IMR-90 (cell line): ENCODE measurements around the gene MTHFSD.

Experiments
- POLR2A ChIP-seq: IDR thresholded peaks from 2 replicates; pipeline ENCODE4 v1.6.1; 2012; ENCODE audit warnings: mild to moderate bottlenecking, low read depth, low read length
- RCOR1 ChIP-seq: IDR thresholded peaks from 2 replicates; pipeline ENCODE4 v1.6.1; 2012; ENCODE audit warnings: mild to moderate bottlenecking, low read length, improper control_type of control experiment; ENCODE audit not compliant: insufficient replicate concordance
- TF ChIP-seq, protein P1 (sequence below): conservative IDR thresholded peaks from 2 replicates; pipeline ENCODE4 v1.5.1; 2012; ENCODE audit warnings: mild to moderate bottlenecking, low read depth, low read length, improper control_type of control experiment

DNA sequence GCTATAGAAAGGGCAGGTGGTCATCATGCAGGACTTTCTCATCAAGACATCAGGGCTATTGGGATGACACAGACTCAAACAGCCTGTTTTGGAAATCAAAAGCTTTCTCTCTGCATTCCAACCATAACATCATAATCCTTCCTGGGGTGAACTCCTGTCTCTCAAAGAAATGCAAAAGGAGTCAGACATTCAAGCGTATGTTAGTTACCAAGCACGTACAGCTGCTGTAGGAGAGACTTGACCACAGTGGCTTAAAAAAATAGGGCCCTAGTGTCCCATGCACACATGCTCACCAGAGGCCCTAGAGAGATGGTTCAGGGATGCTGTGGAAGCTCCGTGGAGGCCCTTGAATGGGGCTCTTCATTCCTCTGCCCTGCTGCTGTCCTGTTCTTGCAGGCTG lies 69.3 kb downstream of the MTHFSD start:
- TF ChIP-seq POLR2A = no peak
- TF ChIP-seq RCOR1 = no peak
- TF ChIP-seq, protein P1, sequence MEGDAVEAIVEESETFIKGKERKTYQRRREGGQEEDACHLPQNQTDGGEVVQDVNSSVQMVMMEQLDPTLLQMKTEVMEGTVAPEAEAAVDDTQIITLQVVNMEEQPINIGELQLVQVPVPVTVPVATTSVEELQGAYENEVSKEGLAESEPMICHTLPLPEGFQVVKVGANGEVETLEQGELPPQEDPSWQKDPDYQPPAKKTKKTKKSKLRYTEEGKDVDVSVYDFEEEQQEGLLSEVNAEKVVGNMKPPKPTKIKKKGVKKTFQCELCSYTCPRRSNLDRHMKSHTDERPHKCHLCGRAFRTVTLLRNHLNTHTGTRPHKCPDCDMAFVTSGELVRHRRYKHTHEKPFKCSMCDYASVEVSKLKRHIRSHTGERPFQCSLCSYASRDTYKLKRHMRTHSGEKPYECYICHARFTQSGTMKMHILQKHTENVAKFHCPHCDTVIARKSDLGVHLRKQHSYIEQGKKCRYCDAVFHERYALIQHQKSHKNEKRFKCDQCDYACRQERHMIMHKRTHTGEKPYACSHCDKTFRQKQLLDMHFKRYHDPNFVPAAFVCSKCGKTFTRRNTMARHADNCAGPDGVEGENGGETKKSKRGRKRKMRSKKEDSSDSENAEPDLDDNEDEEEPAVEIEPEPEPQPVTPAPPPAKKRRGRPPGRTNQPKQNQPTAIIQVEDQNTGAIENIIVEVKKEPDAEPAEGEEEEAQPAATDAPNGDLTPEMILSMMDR = no peak
